Limb (tissue), 2 donors: ENCODE measurements around the gene FKBP7.
"Not testable (repeated sequence)": the region's sequence is repeated elsewhere in the genome, so short reads cannot be mapped to it uniquely, and the experiment has no call there.

Experiments used
- DNase-seq, 2 donors: peaks; one replicate each; pipeline ENCODE4 v3.0.0-alpha.2; 2016; ENCODE audit errors: extremely low spot score in 2 of 2

Gene FKBP7

DNA sequence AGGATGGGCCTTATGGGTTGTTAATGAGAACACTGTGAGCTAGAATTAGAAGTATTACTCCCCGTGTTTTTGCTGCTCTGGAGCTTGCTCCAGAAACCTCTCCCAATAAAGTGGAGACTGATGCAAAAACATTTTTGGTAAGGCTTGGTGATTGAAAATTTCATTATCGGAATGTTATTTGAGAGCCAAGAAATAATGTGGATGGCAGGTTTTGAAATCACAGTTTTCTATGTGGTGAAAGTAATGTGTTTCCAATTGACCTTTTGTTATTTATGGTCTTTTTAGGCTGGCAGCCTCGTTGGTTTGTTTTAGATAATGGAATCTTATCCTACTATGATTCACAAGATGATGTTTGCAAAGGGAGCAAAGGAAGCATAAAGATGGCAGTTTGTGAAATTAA lies 7.0 kb upstream of the FKBP7 start:
- no peak for DNase-seq

DNA sequence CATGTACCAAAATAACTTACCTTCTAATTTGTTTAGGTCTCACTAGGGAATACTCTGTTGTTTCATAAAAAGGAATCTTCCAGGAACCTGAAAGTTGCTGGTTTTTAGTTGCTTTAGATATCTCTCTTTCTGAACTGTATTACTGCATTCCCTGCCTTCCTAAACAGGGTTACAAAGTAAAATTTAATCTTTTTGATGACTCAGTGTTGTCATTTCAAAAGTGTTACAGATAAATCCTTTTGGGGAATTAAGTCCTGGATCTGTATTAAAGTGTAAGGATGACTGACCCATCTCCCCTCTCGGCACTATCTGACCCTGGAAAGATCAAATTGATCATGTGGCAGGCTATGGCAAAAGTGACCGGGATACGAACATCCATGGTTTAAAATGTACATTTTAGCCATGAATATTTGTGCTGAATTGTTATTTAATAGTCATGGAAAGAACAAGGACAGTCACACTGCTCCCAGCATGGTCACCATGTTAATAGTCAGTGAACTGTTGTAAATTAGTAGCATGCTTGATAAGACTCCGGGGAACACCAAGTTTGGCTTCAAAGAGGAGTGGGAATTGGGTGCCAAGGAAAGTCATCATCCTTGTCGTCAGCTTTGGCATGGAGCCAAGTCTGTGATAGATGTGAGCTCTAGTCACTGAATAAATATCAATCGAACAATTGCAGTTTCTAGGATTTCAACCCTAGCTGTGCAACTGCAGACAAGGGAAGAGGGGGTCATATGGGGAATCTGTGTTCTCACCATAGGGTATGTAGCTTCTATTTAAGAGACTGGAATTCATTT lies 6.0 kb upstream of the FKBP7 start:
- DNase-seq = no peak

DNA sequence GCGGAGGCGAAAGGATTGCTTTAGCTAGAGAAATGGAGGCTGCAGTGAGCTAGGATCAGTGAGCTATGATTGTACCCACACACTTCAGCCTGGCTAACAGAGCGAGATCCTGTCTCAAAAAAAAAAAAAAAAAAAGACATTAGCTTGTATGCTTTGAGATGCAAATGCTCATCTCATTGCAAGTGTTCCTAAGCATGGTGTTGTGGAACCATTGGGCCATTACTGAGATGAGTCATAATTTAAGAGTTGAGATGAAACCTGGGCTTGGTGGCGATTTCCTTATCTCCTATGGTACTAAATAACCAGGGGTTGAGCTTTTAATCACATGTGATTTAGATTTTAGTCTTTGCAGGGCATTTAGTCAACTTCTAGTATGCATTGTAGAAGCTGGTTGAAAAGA lies 4.0 kb upstream of the FKBP7 start:
- no peak for DNase-seq

DNA sequence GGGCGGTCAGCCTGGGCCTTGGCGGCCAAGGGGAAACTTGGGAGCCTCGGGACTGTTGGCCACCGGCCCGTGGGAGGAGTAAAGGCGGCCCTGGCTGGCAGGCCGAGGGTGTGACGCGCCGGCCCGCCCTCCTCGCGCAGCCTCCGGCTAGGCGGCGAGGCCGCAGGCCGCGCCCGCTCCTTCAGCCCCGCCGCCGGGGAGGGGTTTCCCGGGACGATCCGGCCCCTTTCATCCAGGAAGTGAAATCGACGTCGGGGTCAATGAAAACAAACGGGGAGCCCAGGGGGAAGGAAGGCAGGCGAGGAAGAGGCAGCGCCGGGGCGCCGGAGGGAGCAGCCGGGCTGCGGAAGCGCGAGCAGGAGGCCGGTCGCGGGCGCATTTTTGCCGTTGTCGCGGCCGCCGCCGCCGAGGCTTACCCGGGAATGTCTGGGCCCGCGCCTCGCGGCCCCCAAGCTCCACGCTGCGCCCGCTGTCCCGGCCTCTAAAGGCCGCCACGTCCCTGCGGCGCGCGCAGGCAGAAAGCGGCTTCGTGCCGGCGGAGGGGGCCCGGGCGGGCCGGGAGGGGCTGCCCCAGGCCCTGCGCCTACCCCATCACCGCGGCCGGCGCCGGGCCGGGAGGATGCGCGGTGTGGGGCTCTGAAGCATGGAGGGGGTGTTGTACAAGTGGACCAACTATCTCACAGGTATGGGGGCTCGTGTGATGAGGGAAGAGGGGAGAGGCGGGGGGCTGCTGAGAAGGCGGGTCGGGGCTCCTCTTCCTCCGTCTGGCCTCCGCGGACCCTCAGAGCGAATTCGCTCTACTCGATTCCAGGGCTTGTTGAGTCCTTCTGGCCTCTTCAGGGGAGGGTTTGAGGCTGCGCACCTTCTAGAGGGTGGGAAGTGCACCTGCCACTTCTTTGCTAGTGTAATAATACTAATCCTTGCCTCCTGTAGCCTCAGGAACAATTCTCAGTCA lies 2.1 kb upstream of the FKBP7 start, which contains the start of gene PLEKHA3:
Gene PLEKHA3 (plus strand): TSS at position 231 of the 955 bp plus-strand sequence. CDS start 413 bp downstream, at position 644.
- DNase-seq = peak; percentile 90 to 92

DNA sequence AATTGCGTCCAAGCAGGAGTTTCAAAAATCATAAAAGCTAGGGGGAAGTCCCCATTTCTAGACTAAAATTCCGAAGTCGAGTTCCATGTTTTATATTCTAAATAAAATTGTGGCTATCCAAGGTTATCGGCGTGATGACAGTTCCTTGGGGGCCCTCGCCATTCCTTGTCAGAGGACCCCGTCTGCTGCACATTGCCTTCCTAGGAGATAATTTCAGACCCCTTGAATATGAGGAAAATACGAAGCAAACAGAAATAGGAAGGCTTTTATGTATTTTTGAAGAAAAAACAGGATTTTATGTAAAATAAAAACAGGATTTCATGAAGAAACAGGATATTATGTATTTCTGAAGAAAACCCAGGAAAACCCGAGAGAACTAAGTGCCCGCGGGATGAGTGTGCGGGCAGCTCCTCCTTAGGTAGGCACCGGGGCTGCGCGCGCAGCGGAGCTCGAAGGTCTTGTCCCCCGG lies 1.4 kb upstream of the FKBP7 start:
- no peak for DNase-seq

DNA sequence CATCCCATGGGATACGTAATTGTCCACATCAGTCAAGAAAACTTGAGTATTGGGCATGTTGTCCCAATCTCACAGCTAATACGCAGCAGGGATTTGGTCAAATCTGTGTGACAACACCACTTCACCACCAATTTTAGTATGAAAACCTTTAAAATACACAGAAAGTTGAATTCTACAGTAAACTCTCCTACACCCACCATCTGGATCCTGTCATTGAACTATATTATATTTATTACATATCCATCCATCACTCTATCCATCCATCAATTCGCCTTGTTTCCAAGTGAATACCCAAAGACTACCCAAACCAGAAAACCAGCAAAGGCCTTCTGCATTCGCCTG lies 846 bp upstream of the FKBP7 start:
- DNase-seq = no peak

DNA sequence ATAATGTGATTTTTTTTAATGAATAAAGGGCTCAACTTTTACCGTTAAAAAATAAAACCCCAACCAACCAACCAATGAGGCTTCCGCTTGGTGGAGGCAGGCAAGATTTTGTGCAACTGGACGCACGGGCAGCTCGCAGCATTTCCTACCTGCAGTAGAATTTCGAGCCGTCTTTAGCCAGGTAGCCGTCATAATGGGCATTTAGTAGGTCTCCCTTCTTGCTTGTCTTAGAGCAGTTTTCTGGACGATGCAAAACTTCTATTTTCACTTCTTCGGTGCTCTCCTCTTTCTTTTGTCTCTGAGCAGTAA lies 316 bp downstream of the FKBP7 start:
- DNase-seq = no peak

DNA sequence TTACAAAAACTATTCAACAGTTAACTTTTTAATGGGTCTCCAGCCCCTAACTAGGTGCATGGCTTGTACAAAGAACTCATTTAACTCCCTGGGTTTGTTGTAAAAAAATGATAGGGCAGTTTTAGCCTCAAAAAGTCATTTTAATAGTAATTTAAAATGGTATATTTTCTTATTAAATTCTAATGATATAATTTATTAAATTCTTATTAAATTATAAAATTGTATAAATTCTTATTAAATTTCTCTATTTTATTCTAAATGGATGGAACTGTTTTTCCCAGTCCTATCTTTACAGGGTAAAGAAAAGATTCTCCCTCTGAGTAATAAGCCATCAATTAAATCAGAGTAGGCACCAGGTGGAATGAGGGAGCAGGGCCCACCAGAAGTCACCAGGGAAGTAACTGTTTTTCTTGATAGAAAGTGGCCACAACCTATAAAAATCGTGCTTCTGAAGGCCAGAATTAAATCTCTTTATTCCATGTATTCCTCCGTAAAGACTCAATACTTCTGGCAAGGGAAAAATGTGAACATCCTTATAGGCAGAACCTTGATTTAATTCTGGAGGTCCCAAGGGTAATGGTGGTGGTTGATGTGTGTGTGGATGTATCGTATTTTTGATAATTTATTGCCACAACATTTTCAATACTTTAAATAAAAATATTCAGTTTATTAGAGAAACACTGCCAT lies 814 bp downstream of the FKBP7 start:
- peak in 1 of 2 donors; percentile 15 for DNase-seq

DNA sequence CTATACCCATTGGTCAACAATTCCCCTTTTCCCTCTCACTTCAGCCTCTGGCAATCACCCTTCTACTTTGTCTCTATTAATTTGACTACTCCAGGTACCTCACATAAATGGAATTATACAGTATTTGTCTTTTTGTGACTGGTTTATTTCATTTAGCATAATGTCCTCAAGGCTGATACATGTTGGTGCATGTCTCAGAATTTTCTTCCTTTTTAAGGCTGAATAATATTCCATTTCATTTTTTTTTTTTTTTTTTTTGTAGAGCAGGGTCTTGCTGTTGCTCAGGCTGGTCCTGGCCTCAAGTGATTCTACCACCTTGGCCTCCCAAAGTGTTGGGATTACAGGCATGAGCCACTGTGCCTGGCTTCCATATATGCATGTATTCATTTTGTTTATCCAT lies 1.9 kb downstream of the FKBP7 start:
- no peak for DNase-seq

DNA sequence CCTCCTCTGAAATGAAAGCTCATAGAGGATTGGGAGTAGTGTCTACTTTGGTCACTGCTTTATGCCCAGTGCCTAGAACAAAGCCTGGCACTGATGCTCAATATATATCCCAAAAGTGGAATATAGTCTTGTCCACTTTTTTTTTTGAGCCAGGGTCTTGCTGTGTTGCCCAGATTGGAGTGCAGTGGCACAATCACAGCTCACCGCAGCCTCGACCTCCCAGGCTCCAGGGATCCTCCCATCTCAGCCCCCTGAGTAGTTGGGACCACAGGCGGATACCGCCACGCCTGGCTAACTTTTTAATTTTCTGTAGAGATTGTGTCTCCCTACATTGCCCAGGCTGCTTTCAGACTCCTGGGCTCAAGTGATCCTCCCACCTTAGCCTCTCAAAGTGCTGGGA lies 3.8 kb downstream of the FKBP7 start:
- DNase-seq = no peak

DNA sequence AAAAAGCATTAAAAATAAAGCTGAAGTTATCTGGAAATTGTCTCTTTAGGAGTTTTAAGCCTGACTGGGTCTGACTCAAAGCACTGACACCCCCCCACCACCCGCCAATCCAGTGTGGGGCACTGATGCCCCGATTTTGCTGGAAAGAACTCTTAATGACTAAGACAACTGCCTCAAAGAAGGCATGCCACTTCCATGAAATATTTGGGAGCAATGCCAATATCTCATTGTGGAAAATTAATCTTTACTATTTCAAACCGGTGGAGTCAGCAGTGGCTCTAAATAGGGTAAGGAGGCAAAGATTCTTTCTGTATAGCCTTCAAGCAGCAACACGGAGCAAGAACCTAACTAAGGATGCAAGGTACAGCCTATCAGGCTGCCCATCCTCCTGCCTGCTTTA lies 4.5 kb downstream of the FKBP7 start:
- DNase-seq = no peak

DNA sequence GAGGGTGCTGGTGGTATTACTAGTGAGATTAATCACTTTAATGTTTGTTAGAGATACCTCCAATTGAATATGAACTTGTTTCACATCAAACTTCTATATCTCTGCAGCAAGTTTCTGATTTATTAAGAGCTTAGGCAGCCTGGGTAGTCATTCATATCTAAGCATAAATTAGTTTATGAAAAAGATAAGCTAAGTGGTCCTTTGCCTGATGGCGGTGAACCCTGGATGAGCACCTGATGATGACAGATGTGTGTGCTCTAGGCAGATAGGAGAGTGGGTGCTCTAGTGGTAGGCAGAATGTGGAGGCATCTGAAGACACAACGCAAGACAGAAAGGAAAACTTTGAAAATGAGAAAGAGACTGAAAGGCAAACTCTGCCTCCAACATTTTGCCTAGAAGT lies 5.0 kb downstream of the FKBP7 start:
- no peak for DNase-seq

DNA sequence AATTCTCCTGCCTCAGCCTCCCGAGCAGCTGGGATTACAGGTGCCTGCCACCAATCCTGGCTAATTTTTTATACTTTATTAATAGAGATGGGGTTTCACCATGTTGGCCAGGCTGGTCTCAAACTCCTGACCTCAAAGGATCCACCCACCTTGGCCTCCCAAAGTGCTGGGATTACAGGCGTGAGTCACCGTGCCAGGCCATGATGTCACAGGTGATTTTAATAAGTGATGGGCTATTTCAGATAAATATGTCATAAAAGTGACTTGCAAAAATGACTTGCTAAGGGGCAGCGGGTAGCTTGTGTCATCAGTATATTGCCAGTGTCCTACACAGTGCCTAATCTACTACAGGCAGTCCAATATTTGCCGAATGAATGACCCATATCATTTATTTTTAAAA lies 7.1 kb downstream of the FKBP7 start:
- not testable (repeated sequence) for DNase-seq

DNA sequence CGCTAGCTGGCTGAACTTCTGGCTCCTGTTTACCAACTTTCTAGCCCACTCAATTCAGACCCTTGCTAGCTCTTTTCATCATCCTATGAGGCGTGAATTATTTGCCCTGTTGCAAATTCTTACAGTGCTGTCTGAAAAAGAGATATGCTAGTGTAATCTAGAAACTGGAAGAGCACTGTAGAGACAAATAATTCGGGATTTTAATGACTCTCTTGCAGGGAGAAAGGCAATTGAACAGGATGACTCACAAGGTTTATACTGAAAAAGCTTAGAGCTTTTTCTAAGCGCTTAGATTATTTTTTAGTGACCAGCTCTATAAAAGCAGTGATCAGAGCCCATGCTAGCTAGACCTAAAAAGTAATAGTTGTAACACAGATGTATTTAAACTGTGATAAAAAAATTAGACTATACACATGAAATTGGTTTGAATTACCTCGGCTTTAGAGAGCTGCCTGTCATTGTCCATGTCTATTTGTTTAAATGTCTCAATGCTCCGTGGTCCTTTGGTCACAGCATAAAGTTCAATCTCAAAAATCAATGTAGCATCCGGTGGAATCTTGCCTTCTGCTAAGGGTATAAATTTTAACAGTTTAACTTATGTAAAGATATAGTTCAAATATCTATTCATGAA lies 9.1 kb downstream of the FKBP7 start:
- no peak for DNase-seq

DNA sequence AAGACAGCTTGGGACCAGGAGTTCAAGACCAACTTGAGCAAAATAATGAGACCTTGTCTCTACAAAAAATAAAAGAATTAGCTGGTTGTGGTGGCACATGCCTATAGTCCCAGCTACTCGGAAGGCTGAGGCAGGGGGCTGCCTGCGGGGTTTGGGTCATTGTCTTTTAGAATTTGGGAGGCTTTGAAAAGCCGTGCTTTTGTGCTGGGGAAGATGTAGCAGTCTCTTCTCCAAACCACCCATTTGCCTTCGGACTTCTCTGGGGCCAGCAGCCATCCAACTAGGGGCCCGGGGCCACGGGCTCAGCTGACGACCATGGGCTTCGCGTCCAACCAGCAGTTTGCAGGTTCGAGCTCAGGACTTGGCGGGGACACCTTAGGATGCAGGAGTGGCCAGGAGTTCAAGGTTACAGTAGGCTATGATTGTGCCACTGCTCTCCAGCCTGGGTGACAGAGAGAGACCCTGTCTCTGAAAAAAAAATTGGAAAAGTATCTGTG lies 21.0 kb downstream of the FKBP7 start:
- no peak for DNase-seq

DNA sequence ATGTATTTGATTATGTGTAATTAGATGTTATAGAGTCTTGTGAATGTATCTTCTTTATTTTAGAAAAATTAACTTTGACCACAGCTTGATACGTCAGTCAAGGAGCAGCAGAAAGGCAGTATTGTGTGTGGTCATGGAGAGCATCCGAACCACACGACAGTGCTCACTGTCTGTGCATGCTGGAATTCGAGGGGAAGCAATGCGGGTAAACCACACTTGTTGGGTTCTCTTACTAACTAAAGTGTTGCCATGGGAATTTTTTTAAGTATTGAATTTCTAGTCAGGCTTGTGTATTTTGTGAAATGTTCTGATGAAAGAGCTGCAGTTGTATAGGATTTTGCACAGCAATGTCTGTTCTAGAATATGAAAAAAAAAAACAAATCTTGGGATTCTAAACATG lies 22.5 kb downstream of the FKBP7 start:
- DNase-seq = no peak

DNA sequence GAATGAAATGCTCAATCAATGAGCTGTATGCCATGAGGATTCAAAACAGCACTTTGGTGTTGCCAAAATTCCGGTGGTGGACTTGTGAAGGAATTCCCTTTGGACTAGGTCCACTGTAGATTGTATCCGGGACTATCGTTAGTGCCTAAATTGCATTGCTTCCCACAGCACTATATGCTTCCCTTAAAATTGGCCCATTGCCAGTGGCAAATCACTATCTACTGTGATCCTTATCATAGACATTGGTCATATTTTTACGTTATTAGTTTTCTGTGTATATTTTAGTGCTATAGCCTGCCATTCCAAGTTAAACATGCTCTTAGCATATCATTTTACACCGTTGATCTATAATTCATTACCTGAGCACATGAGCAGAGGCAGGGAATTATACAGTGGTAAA lies 25.5 kb downstream of the FKBP7 start:
- no peak for DNase-seq

DNA sequence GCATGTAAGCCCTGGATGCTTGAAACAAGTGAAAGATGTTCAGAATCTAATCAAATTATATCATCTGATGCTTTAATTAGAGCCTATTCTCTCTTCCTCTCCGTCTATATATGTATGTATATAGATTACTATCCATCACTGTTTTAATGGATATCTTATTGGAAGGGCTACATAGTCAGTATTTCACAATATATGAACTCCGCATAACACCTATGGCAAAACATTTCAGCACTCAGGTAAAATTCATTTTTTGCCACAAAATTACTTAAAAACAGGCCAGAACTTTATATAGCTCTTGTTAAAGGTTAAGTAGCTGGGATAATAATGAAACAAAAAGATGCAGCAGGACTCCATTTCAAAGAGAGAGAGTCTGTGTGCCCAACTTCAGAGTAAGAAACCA lies 26.1 kb downstream of the FKBP7 start:
- no peak for DNase-seq

DNA sequence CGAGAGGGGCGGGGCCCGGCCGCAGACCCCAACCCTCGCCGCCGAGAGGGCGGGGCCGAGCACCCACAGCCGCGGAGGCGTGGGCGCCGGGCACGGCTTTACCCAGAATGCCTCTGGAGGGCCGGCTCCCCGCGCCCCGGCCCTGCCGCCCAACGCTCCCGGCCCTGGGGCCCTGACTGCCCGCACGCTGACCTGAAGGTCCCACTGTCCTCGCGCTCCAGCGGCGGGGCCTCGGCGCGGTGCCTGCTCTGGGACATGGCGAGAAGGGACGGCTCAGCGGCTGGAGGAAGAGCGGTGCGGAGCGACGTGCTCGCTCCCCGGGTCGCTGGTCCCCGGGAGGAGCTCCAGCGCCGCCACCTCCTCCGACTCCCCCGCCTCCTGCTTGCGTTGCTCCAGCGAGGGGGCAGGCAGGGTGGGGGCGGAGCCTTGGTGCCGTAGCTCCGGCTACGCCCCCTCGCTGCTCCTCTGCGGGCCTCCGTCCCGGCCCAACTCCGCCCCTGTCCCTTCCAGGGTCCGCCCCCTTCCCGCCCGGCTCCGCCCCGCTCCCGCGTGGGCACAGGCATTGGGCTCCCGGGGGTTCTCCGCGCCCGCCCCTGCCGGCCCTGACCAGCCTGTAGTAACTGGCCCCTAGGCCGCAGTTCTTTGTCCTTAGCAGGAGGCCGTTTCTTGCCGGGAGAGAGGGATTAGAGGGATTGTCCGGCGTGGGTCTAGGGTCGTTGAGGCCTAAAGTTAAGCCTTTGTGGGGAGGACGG lies 27.4 kb downstream of the FKBP7 start, which contains the start of the genes PJVK and PRKRA:
Gene PJVK (plus strand): TSS at position 605 of the 752 bp plus-strand sequence. CDS start 2,032 bp downstream, outside the sequence.
Gene PRKRA (minus strand): TSS at position 402 of the 752 bp plus-strand sequence. CDS start 145 bp downstream, at position 257.
- peak; percentile 98 to 99 for DNase-seq

DNA sequence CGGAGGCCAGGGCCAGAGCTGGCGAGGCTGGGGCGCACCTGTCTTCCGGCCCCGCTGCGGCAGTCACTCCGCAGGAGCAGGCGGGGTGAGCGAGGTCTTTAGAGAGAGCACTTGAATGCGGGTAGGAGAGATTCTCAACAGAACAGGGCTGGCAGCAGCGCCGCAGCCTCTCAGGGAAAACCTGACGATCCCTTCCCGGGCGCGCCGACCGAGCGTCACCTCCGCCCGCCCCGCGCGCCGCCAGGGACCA lies 28.0 kb downstream of the FKBP7 start:
- DNase-seq = peak in 1 of 2 donors; percentile 77
